ENCODE results near the gene TSC1. TPM values are rescaled to one million over a fixed set of nuclear protein-coding genes. Genes with fewer than 3 reads are reported as not detected.
"Not testable (repeated sequence)": the region's sequence is repeated elsewhere in the genome, so short reads cannot be mapped to it uniquely, and the experiment has no call there.

Gene TSC1
- 10 to 100 TPM; 27.7 to 82.2 TPM for total RNA-seq

DNA sequence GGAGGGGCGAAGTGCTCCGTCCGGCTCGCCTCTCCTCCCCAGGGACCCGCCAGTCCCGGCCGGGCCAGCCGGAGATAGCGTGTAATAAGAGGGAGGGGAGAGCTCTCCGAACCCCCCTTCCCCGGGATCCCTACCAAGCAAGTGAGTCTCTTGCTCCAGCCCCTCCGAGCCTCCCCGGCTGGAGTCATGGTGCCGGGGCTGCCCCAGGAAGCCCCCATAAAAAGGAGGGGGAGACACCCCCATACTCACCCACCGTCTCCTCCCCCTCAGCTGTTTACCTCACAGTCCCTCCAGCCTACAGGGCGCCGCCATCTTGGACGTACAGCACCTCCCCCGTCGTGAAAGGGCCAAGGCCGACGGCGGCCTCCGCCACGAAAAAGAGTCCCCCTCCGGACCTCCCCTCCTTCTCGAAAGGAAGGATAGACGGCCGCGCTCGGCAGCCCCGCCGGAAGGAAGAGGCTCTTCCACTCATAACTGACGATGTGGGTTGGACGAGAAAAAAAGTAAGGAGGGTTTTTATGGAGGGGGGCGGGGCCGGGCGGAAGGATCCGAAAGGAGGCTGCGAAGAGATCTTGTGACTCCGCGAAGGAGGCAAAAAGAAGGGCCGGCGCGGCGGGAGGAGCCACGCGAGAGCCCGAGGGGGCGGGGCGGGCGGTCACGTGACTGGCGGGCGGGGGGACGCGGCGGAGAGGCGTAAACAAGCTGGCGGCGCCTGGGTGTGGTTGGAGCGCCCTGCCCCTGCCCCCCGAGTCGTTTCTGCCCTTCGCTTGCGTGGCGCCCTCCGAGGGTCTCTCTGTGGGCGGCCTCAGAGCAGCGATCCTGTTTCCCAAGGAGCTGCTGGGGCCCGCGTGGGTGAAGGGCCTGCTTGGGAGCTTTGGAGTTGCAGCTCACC, at the start of gene TSC1:
Gene TSC1, minus strand, starts transcription at position 323 of the 892 bp plus-strand sequence. CDS start 15,744 bp downstream, outside the sequence.
- WGBS, result under 1% methylated on average over 64 of the region's 72 CpGs
- Histone ChIP-seq H3K4me3 (peak within 1 kb of the TSS; percentile 85 to 100), H3K36me3 (no peaks in the 10 kb centered on the region), H3K4me1 (replicated peaks) (peaks cover 6% of the 10 kb centered on the region), H3K27ac (peak within 1 kb of the TSS; percentile 92 to 96), H3K9me3 (no peaks in the 10 kb centered on the region), H3K27me3 (replicated peaks; ENCODE audit: insufficient read depth) (no peaks in the 10 kb centered on the region)
- intact Hi-C loops (cut with DNase I), result loop anchor here (10.0 kb wide), 2 partner anchors 70 to 430 kb away; partner anchors contain the start of genes AK8, SPACA9, STKLD1 and SURF4
- TF ChIP-seq, protein P1, sequence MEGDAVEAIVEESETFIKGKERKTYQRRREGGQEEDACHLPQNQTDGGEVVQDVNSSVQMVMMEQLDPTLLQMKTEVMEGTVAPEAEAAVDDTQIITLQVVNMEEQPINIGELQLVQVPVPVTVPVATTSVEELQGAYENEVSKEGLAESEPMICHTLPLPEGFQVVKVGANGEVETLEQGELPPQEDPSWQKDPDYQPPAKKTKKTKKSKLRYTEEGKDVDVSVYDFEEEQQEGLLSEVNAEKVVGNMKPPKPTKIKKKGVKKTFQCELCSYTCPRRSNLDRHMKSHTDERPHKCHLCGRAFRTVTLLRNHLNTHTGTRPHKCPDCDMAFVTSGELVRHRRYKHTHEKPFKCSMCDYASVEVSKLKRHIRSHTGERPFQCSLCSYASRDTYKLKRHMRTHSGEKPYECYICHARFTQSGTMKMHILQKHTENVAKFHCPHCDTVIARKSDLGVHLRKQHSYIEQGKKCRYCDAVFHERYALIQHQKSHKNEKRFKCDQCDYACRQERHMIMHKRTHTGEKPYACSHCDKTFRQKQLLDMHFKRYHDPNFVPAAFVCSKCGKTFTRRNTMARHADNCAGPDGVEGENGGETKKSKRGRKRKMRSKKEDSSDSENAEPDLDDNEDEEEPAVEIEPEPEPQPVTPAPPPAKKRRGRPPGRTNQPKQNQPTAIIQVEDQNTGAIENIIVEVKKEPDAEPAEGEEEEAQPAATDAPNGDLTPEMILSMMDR (IDR thresholded peaks at IDR 0.05), result peak in 2 of 4 experiments; percentile 4 to 24
- TF ChIP-seq POLR2AphosphoS5 (IDR thresholded peaks at IDR 0.05) (peak; percentile 91), POLR2A (IDR thresholded peaks at IDR 0.05) (peak; percentile 54)
- DNase-seq (ENCODE audit: low spot score), result peak; percentile 95

DNA sequence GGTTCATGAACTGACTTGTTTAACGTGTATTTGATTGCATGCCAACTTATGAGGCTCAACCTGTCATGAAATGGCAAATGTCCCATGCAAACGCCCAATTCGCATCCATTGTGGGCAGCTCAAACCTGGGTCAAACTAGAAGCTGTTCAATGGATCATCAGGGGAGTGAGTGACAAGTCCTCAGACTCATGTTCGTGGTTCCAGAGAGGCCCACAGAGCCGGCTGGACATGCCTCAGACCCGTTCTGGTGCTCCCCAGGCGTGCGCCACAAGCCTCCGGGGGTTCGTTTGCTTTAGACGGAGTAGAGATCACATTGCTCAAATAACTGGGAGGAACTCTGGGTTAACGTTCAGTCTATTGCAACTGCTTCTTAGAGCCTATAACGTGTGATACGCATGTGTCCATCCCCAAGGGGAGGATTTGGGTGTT, 49.1 kb upstream of the TSC1 start:
- DNase-seq (ENCODE audit: low spot score), result no peak
- no peak overlapping the region for H3K4me3 ChIP-seq
- peaks cover 2% of the 10 kb centered on the region for H3K27me3 ChIP-seq (replicated peaks; ENCODE audit: insufficient read depth)
- H3K27ac ChIP-seq, result no peak overlapping the region
- no peaks in the 10 kb centered on the region for H3K36me3 ChIP-seq
- intact Hi-C loops (cut with DNase I), result no loop called here
- WGBS, result 30% methylated on average over 14 of the region's 14 CpGs
- H3K4me1 ChIP-seq (replicated peaks), result no peaks in the 10 kb centered on the region
- TF ChIP-seq POLR2AphosphoS5 (IDR thresholded peaks at IDR 0.05) (no peak), POLR2A (IDR thresholded peaks at IDR 0.05) (no peak)
- TF ChIP-seq, protein P1 (IDR thresholded peaks at IDR 0.05), result no peak
- no peaks in the 10 kb centered on the region for H3K9me3 ChIP-seq

DNA sequence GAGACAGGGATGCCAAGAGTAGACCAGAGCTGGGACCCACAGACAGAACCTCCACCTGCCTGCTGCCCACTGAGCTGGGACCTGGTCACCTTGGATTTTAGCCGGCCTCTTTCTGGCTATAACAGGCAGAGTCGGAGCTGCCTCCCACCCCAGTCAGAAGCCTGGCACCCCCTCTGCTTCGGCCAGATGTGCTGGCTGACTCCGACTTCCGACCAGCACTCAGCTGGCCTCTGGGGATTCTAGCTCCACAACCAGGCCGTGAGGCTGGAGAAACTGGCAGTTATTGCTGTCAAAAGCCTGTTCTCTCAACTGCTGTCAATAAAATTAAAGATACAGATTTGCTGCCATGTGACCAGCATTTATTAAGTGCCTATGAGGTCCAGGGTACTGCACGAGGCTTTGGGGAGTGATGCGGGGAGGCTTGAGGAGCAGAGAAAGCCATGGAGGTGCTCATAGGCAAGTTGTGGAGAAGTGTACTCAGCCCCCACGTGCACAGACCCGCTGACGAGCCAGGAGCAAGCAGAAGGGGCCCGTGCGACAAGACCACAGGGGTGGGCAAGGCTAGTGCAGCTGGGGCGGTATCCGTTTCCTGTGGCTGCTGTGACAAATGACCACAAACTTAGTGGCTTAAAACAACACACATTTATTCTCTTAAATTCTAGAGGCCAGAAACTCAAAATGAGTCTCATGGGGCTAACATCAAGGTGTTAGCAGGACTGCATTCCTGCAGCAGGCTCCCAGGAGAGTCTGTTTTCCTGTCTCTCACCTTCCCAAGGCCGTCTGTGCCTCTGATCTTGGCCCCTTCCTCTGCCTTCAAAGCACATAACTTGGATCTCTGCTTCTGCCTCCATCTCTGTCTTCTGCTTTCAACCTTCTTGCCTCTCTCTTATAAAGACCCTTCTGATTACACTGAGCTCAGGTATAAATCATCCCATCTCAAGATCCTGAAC, 47.2 kb upstream of the TSC1 start:
- TF ChIP-seq, protein P1 (IDR thresholded peaks at IDR 0.05), result no peak
- TF ChIP-seq POLR2A (IDR thresholded peaks at IDR 0.05) (no peak), POLR2AphosphoS5 (IDR thresholded peaks at IDR 0.05) (no peak)
- no peaks in the 10 kb centered on the region for H3K36me3 ChIP-seq
- WGBS, result 61% methylated on average over 16 of the region's 16 CpGs
- H3K27ac ChIP-seq, result no peak overlapping the region
- no peak overlapping the region for H3K4me3 ChIP-seq
- H3K4me1 ChIP-seq (replicated peaks), result no peaks in the 10 kb centered on the region
- H3K9me3 ChIP-seq, result no peaks in the 10 kb centered on the region
- peaks cover under 1% of the 10 kb centered on the region for H3K27me3 ChIP-seq (replicated peaks; ENCODE audit: insufficient read depth)
- intact Hi-C loops (cut with DNase I), result no loop called here
- DNase-seq (ENCODE audit: low spot score), result no peak

DNA sequence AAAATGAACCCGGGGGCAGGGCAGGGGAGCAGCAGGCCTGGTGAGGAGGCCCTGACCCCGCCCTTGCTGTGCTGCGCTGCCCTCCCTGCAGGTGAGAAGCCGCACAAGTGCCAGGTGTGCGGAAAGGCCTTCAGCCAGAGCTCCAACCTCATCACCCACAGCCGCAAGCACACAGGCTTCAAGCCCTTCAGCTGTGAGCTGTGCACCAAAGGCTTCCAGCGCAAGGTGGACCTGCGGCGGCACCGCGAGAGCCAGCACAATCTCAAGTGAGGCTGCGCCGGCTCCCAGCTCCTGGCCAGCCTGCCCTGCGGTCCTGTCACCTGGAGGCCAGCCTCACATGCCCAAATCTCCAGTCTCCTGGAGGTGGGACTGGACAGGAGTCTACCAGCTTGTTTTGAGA, 46.4 kb upstream of the TSC1 start:
- intact Hi-C loops (cut with DNase I), result no loop called here
- Histone ChIP-seq H3K9me3 (no peaks in the 10 kb centered on the region), H3K27me3 (replicated peaks; ENCODE audit: insufficient read depth) (no peaks in the 10 kb centered on the region), H3K4me1 (replicated peaks) (no peaks in the 10 kb centered on the region), H3K27ac (no peak overlapping the region), H3K4me3 (no peak overlapping the region), H3K36me3 (no peaks in the 10 kb centered on the region)
- 94% methylated on average over 7 of the region's 14 CpGs for WGBS
- TF ChIP-seq, protein P1 (IDR thresholded peaks at IDR 0.05), result no peak
- TF ChIP-seq POLR2A (IDR thresholded peaks at IDR 0.05), result no peak
- TF ChIP-seq POLR2AphosphoS5 (IDR thresholded peaks at IDR 0.05), result no peak
- no peak for DNase-seq (ENCODE audit: low spot score)

DNA sequence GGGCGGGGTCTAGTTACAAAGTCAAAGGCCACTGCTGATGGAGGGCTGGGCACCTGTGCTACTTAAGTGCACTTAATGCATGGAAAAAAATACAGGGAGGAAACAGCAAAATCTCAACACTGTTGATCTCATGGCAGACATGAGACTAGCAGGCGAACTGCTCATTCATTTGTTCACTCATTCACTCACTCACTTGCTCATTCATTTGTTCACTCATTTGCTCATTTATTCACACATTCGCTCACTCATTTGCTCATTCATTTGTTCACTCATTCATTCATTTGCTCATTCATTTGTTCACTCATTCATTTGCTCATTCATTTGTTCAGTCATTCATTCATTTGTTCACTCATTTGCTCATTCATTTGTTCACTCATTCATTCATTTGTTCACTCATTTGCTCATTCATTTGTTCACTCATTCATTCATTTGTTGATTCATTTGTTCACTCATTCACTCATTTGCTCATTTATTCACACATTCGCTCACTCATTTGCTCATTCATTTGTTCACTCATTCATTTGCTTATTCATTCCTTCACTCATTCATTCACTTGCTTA, 45.7 kb upstream of the TSC1 start:
- 89% methylated on average over 4 of the region's 4 CpGs for WGBS
- H3K27me3 ChIP-seq (replicated peaks; ENCODE audit: insufficient read depth); H3K36me3 ChIP-seq; H3K4me1 ChIP-seq (replicated peaks); H3K4me3 ChIP-seq; intact Hi-C loops (cut with DNase I); DNase-seq (ENCODE audit: low spot score); H3K27ac ChIP-seq; H3K9me3 ChIP-seq: not testable (repeated sequence)

Measured in prostate gland (tissue), 2 donors.